Measurements from ENCODE around the gene MAPK11.

MAPK11 gene

GRCh38 chr22:50262460-50262911, 7.7 kb downstream of the MAPK11 start:
- Mint-ChIP-seq H3K4me3 (peak overlapping the region; percentile 35), H3K36me3 (ENCODE audit: low read depth) (no peaks in the 10 kb centered on the region), H3K9me3 (no peaks in the 10 kb centered on the region), H3K27me3 (peaks cover 85% of the 10 kb centered on the region), H3K4me1 (ENCODE audit: low read depth) (peaks cover 18% of the 10 kb centered on the region), H3K27ac (no peak overlapping the region)
- intact Hi-C loops (cut with micrococcal nuclease), result no loop called here

GRCh38 chr22:50261615-50262459, 8.3 kb downstream of the MAPK11 start, which contains the start of gene MAPK12:
Gene MAPK12 (minus strand): TSS chr22:50261683. CDS start chr22:50261509, 174 bp downstream.
- Mint-ChIP-seq H3K4me1 (ENCODE audit: low read depth) (peaks cover 18% of the 10 kb centered on the region), H3K27me3 (peaks cover 84% of the 10 kb centered on the region)
- intact Hi-C loops (cut with micrococcal nuclease), result no loop called here

GRCh38 chr22:50260801-50261614, 9.2 kb downstream of the MAPK11 start:
- H3K4me1 Mint-ChIP-seq (ENCODE audit: low read depth), result peaks cover 18% of the 10 kb centered on the region
- intact Hi-C loops (cut with micrococcal nuclease), result no loop called here
- H3K27me3 Mint-ChIP-seq, result peaks cover 75% of the 10 kb centered on the region
- no peaks in the 10 kb centered on the region for H3K9me3 Mint-ChIP-seq
- peak overlapping the region; percentile 34 for H3K4me3 Mint-ChIP-seq
- no peaks in the 10 kb centered on the region for H3K36me3 Mint-ChIP-seq (ENCODE audit: low read depth)
- H3K27ac Mint-ChIP-seq, result no peak overlapping the region

More at GRCh38 chr22:50261615-50262459, 8.3 kb downstream of the MAPK11 start, which contains the start of gene MAPK12:
- no peaks in the 10 kb centered on the region for H3K9me3 Mint-ChIP-seq
- no peak within 1 kb of the TSS for H3K27ac Mint-ChIP-seq
- H3K36me3 Mint-ChIP-seq (ENCODE audit: low read depth), result no peaks in the 10 kb centered on the region
- H3K4me3 Mint-ChIP-seq, result peak within 1 kb of the TSS; percentile 35

DNA sequence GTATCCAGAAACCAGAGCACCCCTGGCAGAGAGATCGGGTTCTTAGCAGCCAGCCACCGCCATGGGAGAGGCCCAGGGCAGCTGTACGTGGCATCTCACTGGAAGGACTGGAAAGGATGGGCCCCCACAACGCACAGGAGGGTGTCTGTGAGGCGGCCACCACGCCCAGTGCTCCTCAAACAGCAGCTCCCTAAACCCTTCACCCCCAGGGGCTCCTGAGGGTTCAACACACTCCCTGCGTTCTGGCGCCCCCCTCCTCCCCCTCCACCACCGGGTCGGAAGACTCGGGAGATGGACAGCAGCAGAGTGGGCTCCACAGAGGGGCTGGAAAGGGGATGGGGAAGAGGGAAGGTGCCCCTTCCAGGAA, 9.8 kb downstream of the MAPK11 start:
- intact Hi-C loops (cut with micrococcal nuclease), result no loop called here
- Mint-ChIP-seq H3K27ac (no peak overlapping the region), H3K9me3 (no peaks in the 10 kb centered on the region), H3K4me1 (ENCODE audit: low read depth) (peaks cover 18% of the 10 kb centered on the region), H3K4me3 (no peak overlapping the region), H3K27me3 (peaks cover 70% of the 10 kb centered on the region), H3K36me3 (ENCODE audit: low read depth) (no peaks in the 10 kb centered on the region)

DNA sequence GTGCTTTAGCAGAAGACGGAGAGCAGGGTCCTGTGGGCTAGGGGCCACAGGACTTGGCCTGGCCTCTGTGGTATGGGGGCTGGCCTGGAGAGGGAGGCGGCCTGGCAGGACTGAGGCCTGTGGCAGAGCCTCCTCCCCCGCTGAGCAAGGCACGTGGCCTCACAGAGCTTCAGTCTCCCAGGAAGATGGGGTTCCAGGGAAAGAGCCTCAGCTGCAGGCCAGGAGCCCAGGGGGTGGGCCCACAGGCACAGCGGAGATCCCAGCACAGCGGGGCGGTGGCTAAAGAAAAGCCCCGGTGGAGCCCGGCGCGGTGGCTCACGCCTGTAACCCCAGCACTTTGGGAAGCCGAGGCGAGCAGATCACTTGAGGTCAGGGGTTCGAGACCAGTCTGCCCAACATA, 10.9 kb downstream of the MAPK11 start:
- intact Hi-C loops (cut with micrococcal nuclease), result no loop called here

DNA sequence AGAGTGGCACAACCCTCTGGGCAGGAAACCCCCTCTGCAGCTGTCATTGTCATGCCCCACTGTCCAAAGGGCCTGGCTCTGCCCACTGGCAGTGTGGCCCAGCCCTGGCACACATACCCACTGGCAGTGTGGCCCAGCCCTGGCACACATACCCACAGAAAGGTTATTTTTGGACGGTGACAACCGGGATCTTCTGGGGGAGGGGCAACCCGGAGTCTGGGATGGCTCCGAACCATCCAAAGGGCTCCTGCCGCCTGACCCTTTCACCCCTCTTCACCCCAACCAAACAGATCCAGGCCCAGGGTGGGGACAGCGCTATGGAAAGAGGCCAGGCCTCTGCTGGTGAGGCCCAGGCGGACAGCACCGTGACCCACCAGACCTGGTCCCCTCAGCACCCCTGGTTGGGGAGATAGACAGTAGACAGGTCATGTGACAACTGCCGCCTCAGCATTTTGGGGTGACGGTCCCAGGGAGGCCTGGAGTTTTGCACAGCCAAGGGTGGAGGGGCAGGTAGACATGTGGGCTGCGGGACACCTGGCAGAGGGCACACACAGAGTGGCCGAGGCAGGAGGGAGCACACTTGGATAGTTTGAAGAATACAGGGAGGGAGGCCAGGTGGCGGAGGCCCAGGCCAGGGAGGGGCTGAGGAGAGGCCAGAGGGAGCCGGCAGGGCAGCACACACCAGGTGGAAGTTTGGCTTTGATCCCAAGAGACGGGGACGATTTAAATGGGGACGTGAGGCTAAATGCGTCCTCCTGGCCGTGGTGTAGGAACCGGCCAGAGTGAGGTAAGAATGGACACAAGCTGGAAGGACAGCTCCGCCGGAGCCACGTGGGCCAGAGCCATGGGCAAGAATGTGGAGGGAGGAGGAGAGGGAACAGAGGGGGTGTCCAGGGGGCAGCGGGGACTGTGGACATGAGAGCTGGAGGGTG, 11.6 kb downstream of the MAPK11 start:
- Mint-ChIP-seq H3K27me3 (peaks cover 54% of the 10 kb centered on the region), H3K36me3 (ENCODE audit: low read depth) (no peaks in the 10 kb centered on the region), H3K4me1 (ENCODE audit: low read depth) (peaks cover 18% of the 10 kb centered on the region), H3K9me3 (no peaks in the 10 kb centered on the region), H3K4me3 (no peak overlapping the region), H3K27ac (no peak overlapping the region)
- intact Hi-C loops (cut with micrococcal nuclease), result no loop called here

More for the DNA sequence above, 10.9 kb downstream of the MAPK11 start:
- Mint-ChIP-seq H3K9me3 (no peaks in the 10 kb centered on the region), H3K27me3 (peaks cover 59% of the 10 kb centered on the region), H3K36me3 (ENCODE audit: low read depth) (no peaks in the 10 kb centered on the region), H3K27ac (no peak overlapping the region), H3K4me3 (no peak overlapping the region), H3K4me1 (ENCODE audit: low read depth) (peaks cover 18% of the 10 kb centered on the region)

DNA sequence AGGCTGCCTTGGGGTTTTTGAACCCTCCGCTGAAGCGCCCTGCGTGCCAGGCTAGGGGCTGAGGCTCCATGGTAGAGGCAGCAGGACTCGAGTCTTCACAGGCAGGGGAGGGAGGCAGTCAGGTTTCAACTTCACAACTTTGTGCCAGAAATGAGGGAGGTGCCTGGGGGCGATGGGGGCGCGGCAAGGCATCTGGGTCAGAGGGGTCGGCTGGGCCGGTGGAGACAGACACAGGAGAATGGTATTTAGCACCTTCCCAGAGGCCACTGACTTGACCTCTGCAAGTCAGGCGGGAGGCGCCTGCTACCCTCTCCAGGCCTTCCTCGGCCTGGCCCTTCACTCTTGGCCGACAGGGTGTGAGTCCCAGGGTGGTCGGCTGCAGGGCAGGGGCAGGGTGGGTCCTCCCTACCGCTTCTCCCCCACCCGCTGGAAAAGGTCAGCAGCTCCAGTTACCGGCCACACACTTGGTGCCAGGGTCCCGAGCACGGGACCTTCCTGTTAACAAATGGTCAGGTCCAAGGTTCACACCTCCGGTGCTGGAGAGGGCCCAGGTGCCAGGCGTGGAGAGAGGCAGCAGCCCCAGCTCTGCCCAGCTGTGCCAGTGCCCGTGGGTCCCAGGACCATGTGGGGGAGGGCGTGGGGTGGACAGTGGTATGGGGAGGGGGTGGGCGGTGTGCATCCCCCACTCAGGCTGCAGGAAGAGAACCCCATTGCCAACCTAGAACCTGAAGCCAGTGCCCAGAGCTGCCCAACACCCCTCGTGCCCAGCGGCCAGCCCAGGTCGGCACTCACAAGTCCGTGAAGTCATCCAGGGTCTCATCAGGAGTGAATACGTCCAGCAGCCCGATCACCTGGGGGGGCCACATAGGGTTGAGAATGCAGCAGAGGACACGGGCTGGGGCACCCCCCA, 12.5 kb downstream of the MAPK11 start:
- Mint-ChIP-seq H3K27me3 (peaks cover 44% of the 10 kb centered on the region), H3K9me3 (no peaks in the 10 kb centered on the region), H3K27ac (no peak overlapping the region), H3K4me3 (no peak overlapping the region), H3K4me1 (ENCODE audit: low read depth) (peaks cover 9% of the 10 kb centered on the region), H3K36me3 (ENCODE audit: low read depth) (no peaks in the 10 kb centered on the region)
- intact Hi-C loops (cut with micrococcal nuclease), result no loop called here

DNA sequence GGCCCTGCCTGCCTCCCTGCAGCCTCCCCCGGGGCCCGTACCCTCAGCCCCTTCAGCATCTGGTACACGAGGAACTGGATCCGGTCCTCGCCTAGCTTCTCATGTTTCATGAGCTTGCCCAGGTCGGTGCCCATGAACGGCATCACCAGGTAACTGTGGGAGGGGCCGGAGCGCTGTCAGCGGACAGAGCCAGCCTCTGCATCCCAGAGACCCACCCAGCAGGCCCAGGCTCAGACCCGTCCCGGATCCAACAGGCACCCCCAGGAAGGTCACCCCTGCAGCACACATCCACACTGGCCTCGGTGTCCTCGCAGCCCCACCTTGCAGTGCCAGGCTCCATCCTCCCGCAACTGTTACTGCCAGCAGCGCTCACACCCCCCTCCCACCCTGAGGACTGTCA, 13.1 kb downstream of the MAPK11 start:
- peaks cover 7% of the 10 kb centered on the region for H3K4me1 Mint-ChIP-seq (ENCODE audit: low read depth)
- no peaks in the 10 kb centered on the region for H3K9me3 Mint-ChIP-seq
- H3K4me3 Mint-ChIP-seq, result no peak overlapping the region
- H3K27ac Mint-ChIP-seq, result no peak overlapping the region
- intact Hi-C loops (cut with micrococcal nuclease), result no loop called here
- peaks cover 38% of the 10 kb centered on the region for H3K27me3 Mint-ChIP-seq
- H3K36me3 Mint-ChIP-seq (ENCODE audit: low read depth), result no peaks in the 10 kb centered on the region

DNA sequence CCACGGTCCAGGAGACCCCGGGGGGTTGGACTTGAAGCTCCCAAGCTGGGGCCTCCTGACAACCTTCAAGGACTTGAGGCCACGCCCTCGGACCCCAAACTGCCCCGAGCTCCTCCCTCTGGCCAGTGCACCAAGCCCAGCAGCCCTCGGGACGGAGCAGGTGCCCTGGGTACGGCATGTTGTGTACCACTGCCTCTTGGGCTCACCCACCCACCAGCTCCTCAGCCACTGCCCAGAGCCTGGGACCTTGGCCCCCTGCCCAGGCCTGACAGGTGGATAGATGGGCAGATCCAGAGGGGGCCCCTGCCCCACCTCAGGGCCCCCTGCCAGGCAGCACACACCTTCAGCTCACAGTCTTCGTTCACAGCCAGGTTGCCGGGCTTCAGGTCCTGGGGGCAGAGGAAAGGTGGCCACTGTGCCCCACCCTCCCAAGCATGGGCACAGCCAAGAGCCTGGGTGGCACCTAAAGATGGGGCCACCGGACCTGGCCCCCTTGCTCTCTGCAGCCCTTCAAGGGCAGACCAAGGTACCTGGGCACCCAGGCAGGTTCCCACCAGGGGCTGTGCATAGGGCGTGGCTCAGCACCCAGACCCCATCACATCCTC, 13.8 kb downstream of the MAPK11 start:
- Mint-ChIP-seq H3K27ac (no peak overlapping the region), H3K9me3 (no peaks in the 10 kb centered on the region), H3K4me3 (no peak overlapping the region), H3K27me3 (peaks cover 35% of the 10 kb centered on the region), H3K4me1 (ENCODE audit: low read depth) (peaks cover 12% of the 10 kb centered on the region), H3K36me3 (ENCODE audit: low read depth) (no peaks in the 10 kb centered on the region)
- intact Hi-C loops (cut with micrococcal nuclease), result no loop called here

GRCh38 chr22:50255607-50256006, 14.6 kb downstream of the MAPK11 start:
- H3K27ac Mint-ChIP-seq, result no peak overlapping the region
- peaks cover 31% of the 10 kb centered on the region for H3K27me3 Mint-ChIP-seq
- no peaks in the 10 kb centered on the region for H3K36me3 Mint-ChIP-seq (ENCODE audit: low read depth)
- intact Hi-C loops (cut with micrococcal nuclease), result no loop called here
- H3K9me3 Mint-ChIP-seq, result no peaks in the 10 kb centered on the region
- H3K4me1 Mint-ChIP-seq (ENCODE audit: low read depth), result peaks cover 12% of the 10 kb centered on the region
- no peak overlapping the region for H3K4me3 Mint-ChIP-seq

DNA sequence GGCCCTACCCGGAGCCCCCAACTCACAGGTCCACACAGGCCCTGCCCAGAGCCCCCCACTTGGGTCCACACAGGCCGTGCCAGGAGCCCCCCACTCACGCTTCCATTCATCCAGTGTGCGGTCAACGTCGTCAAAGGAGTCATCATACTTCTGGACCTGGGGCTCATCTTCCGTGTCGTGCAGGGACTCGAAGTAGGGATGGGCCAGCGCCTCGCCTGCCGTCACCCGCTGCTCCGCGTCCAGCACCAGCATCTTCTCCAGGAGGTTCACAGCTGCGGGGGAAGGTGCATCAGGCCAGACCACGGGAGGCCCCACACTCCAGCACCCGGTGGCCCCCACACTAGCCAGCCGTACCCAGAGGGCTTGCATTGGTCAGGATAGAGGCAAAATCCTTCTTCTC, 15.1 kb downstream of the MAPK11 start:
- Mint-ChIP-seq H3K36me3 (ENCODE audit: low read depth) (peaks cover 2% of the 10 kb centered on the region), H3K9me3 (no peaks in the 10 kb centered on the region), H3K27ac (no peak overlapping the region), H3K27me3 (peaks cover 26% of the 10 kb centered on the region), H3K4me1 (ENCODE audit: low read depth) (peaks cover 15% of the 10 kb centered on the region), H3K4me3 (no peak overlapping the region)
- intact Hi-C loops (cut with micrococcal nuclease), result no loop called here

DNA sequence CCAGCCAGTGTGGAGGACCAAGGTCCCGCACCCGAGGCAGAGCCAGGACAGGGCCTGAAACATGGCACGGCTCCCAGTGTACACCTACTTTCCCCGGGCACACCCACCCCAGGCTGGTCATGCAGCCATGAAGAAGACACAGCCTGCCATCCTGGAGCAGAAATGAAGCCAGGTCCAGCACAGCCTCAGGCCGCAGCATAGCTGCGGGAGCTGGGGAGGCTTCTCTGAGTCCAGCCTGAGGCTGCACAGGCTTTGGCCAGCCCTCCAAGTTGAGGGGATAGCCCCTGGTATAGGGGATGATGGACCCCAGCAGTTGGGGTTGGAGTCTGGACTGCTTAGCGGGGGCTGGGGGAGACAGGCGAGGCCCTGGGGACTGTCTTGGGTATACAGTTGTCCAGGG, 16.2 kb downstream of the MAPK11 start:
- Mint-ChIP-seq H3K36me3 (ENCODE audit: low read depth) (peaks cover 12% of the 10 kb centered on the region), H3K4me3 (no peak overlapping the region), H3K4me1 (ENCODE audit: low read depth) (peaks cover 24% of the 10 kb centered on the region), H3K27me3 (peaks cover 15% of the 10 kb centered on the region), H3K9me3 (no peaks in the 10 kb centered on the region), H3K27ac (no peak overlapping the region)
- intact Hi-C loops (cut with micrococcal nuclease), result loop anchor here (2.0 to 5.0 kb wide), 2 partner anchors 89 to 368 kb away; partner anchors contain the start of gene PPP6R2

Measured in dendritic cell treated with granulocyte-macrophage colony-stimulating factor and Interleukin-4, amounts not matched to agents 40 ng/mL and 50 ng/mL, for 4 days (primary cell).